Ovary (tissue), 9 donors: ENCODE measurements around the gene UNC119B. TPM values are rescaled to one million over a fixed set of nuclear protein-coding genes. Genes with fewer than 3 reads are reported as not detected.

ENCODE experiments used
- DNase-seq, 5 donors: peaks; one replicate each; pipeline ENCODE4 v3.0.0-alpha.2; 2019 to 2020
- H3K27ac ChIP-seq, 2 donors: fragments of 200-600 bp; one replicate each; pipeline versions ENCODE4 v1.5.1 to v1.8.0; 2019 to 2022
- H3K27me3 ChIP-seq: fragments of 200-600 bp; one replicate; pipeline ENCODE4 v1.8.0; 2022
- H3K36me3 ChIP-seq: fragments of 200-600 bp; sonication (generic); one replicate; pipeline ENCODE4 v1.5.1; 2019
- H3K4me1 ChIP-seq: one replicate; pipeline ENCODE4 v1.8.1; 2013; ENCODE audit warnings: mild to moderate bottlenecking, moderate library complexity; ENCODE audit not compliant: insufficient read depth
- H3K4me3 ChIP-seq: fragments of 200-600 bp; sonication (generic); one replicate; pipeline ENCODE4 v1.5.1; 2017
- H3K9me3 ChIP-seq, 2 donors: fragments of 200-600 bp in 1 of 2; sonication (generic) in 1 of 2; one replicate each; pipeline versions ENCODE4 v1.5.1 to v1.8.1; 2013 to 2019; ENCODE audit warnings: mild to moderate bottlenecking in 1 of 2, moderate library complexity in 1 of 2
- CTCF ChIP-seq, 3 donors: fragments of 450-650 bp in 2 of 3; fragments of 200-600 bp in 1 of 3; IDR thresholded peaks; one replicate each; pipeline versions ENCODE4 v1.5.1 to v1.8.0; 2016 to 2022; ENCODE audit warnings: antibody characterized with exemption in 3 of 3, mild to moderate bottlenecking in 1 of 3
- EP300 ChIP-seq: sonication (generic); formaldehyde crosslinking; IDR thresholded peaks from one replicate; pipeline ENCODE4 v1.6.1; 2017; ENCODE audit warnings: antibody characterized with exemption
- POLR2A ChIP-seq: fragments of 450-650 bp; IDR thresholded peaks from one replicate; pipeline ENCODE4 v1.6.1; 2017; ENCODE audit warnings: antibody characterized with exemption, mild to moderate bottlenecking, moderate library complexity
- WGBS, 3 donors: extraction: QIAGEN DNeasy Blood & Tissue Kit in 1 of 3; methylation state at CpG; one replicate each; pipeline versions ENCODE4 v1.1.5 to v1.1.7; 2013 to 2017; 5-methylcytosine and 5-hydroxymethylcytosine counted together
- intact Hi-C, 4 donors: fragments of 100-400 bp; cut with DNase I; formaldehyde crosslinking; loops; one replicate each; pipeline versions ENCODE4 v1.11.0 to v1.15.1; 2022 to 2023
- polyA plus RNA-seq, 2 donors: library from polyadenylated mRNA; stranded (reverse); fragments of 200-250 nt in 1 of 2; fragments of 350-450 nt in 1 of 2; fragmentation: Illumina TruSeq in 1 of 2; extraction: RNeasy Lipid Tissue Mini Kit (QIAGEN cat#74804) in 1 of 2; gene quantifications; one replicate each; pipeline ENCODE4 v1.2.3, GENCODE V29; 2013 to 2014
- total RNA-seq, 7 donors: library from RNA; depleted of rRNA in 2 of 7; stranded (reverse); fragments of >200 nt in 2 of 7; fragmentation: NEBNext Ultra II Directional in 3 of 7; extraction: Animal tissue kit (Norgen Biotek cat#: 25700) in 3 of 7; gene quantifications; one replicate each; pipeline versions ENCODE4 v1.1.0 to v1.2.4, GENCODE V29; 2016 to 2023
- donor health status: DM: no; HTN: no; CAD: no; lungs with moderate emphysema.
- donor health status: DM: no; HTN: no; CAD: no.
- donor health status: Bipolar disorder and iron deficiency.
- donor health status: DM: yes; HTN: yes; CAD: no.
- donor health status: DM: no; HTN: no; CAD: no.
- donor health status: DM: yes; HTN: yes; CAD: no.

The UNC119B gene
- total and polyA plus RNA-seq, 9 donors, result 18.4 to 54.4 (median 44.4) TPM

GRCh38 chr12:120739821-120740613, 29.8 kb downstream of the UNC119B start:
- Histone ChIP-seq H3K36me3 (no peaks in the 10 kb centered on the region), H3K4me3 (no peak overlapping the region), H3K27me3 (no peaks in the 10 kb centered on the region), H3K9me3 (no peaks in the 10 kb centered on the region), H3K27ac (no peak overlapping the region), H3K4me1 (peaks cover 4% of the 10 kb centered on the region)
- no peak for DNase-seq
- TF ChIP-seq POLR2A (no peak), EP300 (no peak)
- WGBS, 3 donors, result 79 to 82% (median 80%) methylated on average over 16 of the region's 16 CpGs
- intact Hi-C loops, result no loop called here

GRCh38 chr12:120740871-120741270, 30.6 kb downstream of the UNC119B start:
- intact Hi-C loops, result no loop called here
- TF ChIP-seq CTCF (IDR thresholded peaks at IDR 0.05) (no peak), POLR2A (no peak), EP300 (no peak)
- DNase-seq, result no peak
- H3K4me3 ChIP-seq, result no peak overlapping the region
- no peak overlapping the region for H3K27ac ChIP-seq
- H3K27me3 ChIP-seq, result no peaks in the 10 kb centered on the region
- H3K4me1 ChIP-seq, result peaks cover 4% of the 10 kb centered on the region
- no peaks in the 10 kb centered on the region for H3K9me3 ChIP-seq
- WGBS, 3 donors, result 83 to 88% (median 85%) methylated on average over 15 of the region's 15 CpGs
- no peaks in the 10 kb centered on the region for H3K36me3 ChIP-seq

GRCh38 chr12:120741476-120742421, 31.5 kb downstream of the UNC119B start:
- intact Hi-C loops, result no loop called here
- Histone ChIP-seq H3K9me3 (no peaks in the 10 kb centered on the region), H3K4me3 (no peak overlapping the region), H3K27me3 (no peaks in the 10 kb centered on the region), H3K27ac (peak overlapping the region in 1 of 2 donors; percentile 46), H3K4me1 (peaks cover 4% of the 10 kb centered on the region), H3K36me3 (no peaks in the 10 kb centered on the region)
- DNase-seq, result peak; percentile 71 to 89 (median 80)
- 54 to 70% (median 67%) methylated on average over 32 to 33 of the region's 33 CpGs for WGBS, 3 donors
- TF ChIP-seq EP300 (no peak), CTCF (IDR thresholded peaks at IDR 0.05) (no peak), POLR2A (no peak)

- 80 to 86% (median 81%) methylated on average over 15 of the region's 15 CpGs for WGBS, 3 donors
- intact Hi-C loops, result no loop called here
- Histone ChIP-seq H3K27me3 (no peaks in the 10 kb centered on the region), H3K9me3 (no peaks in the 10 kb centered on the region), H3K4me1 (peaks cover 4% of the 10 kb centered on the region), H3K4me3 (no peak overlapping the region), H3K36me3 (no peaks in the 10 kb centered on the region), H3K27ac (no peak overlapping the region)
- TF ChIP-seq POLR2A, result no peak
- no peak for TF ChIP-seq EP300
- TF ChIP-seq CTCF (IDR thresholded peaks at IDR 0.05), result no peak
- DNase-seq, result no peak
Observed at GRCh38 chr12:120744922-120745493, 34.8 kb downstream of the UNC119B start.
